Fibroblast of lung (primary cell): ENCODE measurements around the gene SEPTIN5.

ENCODE experiments used
- CTCF ChIP-seq, 2 donors: IDR thresholded peaks in 1 of 2; conservative IDR thresholded peaks in 1 of 2; 1 replicate in 1 of 2; 2 replicates in 1 of 2; pipeline ENCODE4 v1.5.1; 2011 to 2012; ENCODE audit warnings: low read length in 2 of 2, control low read depth in 1 of 2, inconsistent platforms in 1 of 2, low read depth in 1 of 2, mild to moderate bottlenecking in 1 of 2
- EZH2 ChIP-seq: IDR thresholded peaks from 2 replicates; pipeline ENCODE4 v1.5.1; 2012; ENCODE audit warnings: low read length, control low read depth, mild to moderate bottlenecking; ENCODE audit errors: missing control alignments

DNA sequence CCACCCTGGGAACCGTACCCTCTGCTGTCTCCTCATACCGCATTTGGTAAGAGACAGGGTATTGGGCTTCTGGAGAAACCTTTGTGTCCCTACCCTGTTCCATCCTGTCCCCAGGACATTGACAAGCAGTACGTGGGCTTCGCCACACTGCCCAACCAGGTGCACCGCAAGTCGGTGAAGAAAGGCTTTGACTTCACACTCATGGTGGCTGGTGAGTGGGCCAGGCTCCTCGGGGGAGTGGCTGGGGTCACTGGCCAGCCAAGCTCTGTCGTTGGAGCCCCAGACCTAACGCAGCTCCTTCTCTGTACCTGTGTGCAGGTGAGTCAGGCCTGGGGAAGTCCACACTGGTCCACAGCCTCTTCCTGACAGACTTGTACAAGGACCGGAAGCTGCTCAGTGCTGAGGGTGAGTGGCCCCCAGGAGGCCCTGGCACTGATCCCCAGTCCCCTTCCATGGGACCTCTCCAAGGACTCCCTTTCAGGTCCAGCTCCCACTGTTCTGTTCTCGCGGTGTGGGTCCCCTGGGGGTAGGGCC lies 5.3 kb downstream of the SEPTIN5 start:
- no peak for TF ChIP-seq CTCF (conservative IDR thresholded peaks at IDR 0.05 in 1 of 2, IDR thresholded peaks at IDR 0.05 in 1 of 2; ENCODE audit: low read depth in 1 of 2, low read length in 2 of 2)
- no peak for TF ChIP-seq EZH2
